Trophoblast cell (in vitro differentiated cells and primary cell): ENCODE data around the gene AKAP7.

Experiments
- DNase-seq, 2 donors: peaks; one replicate each; pipeline ENCODE4 v3.0.0-alpha.2; 2016
- H2AFZ ChIP-seq: 2 replicates; pipeline ENCODE4 v1.6.1; 2013; ENCODE audit warnings: low read length, moderate library complexity, mild to moderate bottlenecking; ENCODE audit not compliant: insufficient read depth, poor library complexity
- H2AK5ac ChIP-seq: 2 replicates; pipeline ENCODE4 v1.6.1; 2013; ENCODE audit warnings: mild to moderate bottlenecking, low read length
- H2BK120ac ChIP-seq: 2 replicates; pipeline ENCODE4 v1.6.1; 2013; ENCODE audit warnings: low read length, mild to moderate bottlenecking, moderate library complexity; ENCODE audit not compliant: insufficient read depth, poor library complexity
- H2BK12ac ChIP-seq: 2 replicates; pipeline ENCODE4 v1.6.1; 2013; ENCODE audit warnings: mild to moderate bottlenecking, low read length, moderate library complexity
- H2BK5ac ChIP-seq: 2 replicates; pipeline ENCODE4 v1.6.1; 2013; ENCODE audit warnings: low read length, low read depth, moderate library complexity, mild to moderate bottlenecking; ENCODE audit not compliant: poor library complexity
- H3K14ac ChIP-seq: 2 replicates; pipeline ENCODE4 v1.6.1; 2013; ENCODE audit warnings: mild to moderate bottlenecking, low read length
- H3K18ac ChIP-seq: 2 replicates; pipeline ENCODE4 v1.6.1; 2013; ENCODE audit warnings: mild to moderate bottlenecking, low read length
- H3K23ac ChIP-seq: 2 replicates; pipeline ENCODE4 v1.6.1; 2013; ENCODE audit warnings: low read length
- H3K27ac ChIP-seq: 2 replicates; pipeline ENCODE4 v1.5.1; 2013; ENCODE audit warnings: low read depth, mild to moderate bottlenecking, inconsistent platforms, low read length, moderate library complexity
- H3K27me3 ChIP-seq: 2 replicates; pipeline ENCODE4 v1.6.1; 2013; ENCODE audit warnings: inconsistent platforms, mild to moderate bottlenecking, low read length, moderate library complexity; ENCODE audit not compliant: insufficient read depth
- H3K36me3 ChIP-seq, 2 experiments: 1 replicate in 1 of 2; 2 replicates in 1 of 2; pipeline ENCODE4 v1.6.1; 2013; ENCODE audit warnings: low read length in 2 of 2, mild to moderate bottlenecking in 2 of 2, moderate library complexity in 1 of 2; ENCODE audit not compliant: insufficient read depth in 2 of 2, control insufficient read depth in 1 of 2
- H3K4ac ChIP-seq: 2 replicates; pipeline ENCODE4 v1.6.1; 2013; ENCODE audit warnings: low read depth, mild to moderate bottlenecking, low read length, moderate library complexity
- H3K4me1 ChIP-seq, 2 experiments: 1 replicate in 1 of 2; 2 replicates in 1 of 2; pipeline ENCODE4 v1.6.1; 2013; ENCODE audit warnings: low read length in 2 of 2, mild to moderate bottlenecking in 2 of 2, moderate library complexity in 1 of 2; ENCODE audit not compliant: insufficient read depth in 2 of 2, control insufficient read depth in 1 of 2
- H3K4me2 ChIP-seq: 2 replicates; pipeline ENCODE4 v1.6.1; 2013; ENCODE audit warnings: inconsistent platforms, mild to moderate bottlenecking, low read length, moderate library complexity
- H3K4me3 ChIP-seq: 2 replicates; pipeline ENCODE4 v1.5.1; 2013; ENCODE audit warnings: mild to moderate bottlenecking, low read depth, low read length, inconsistent platforms
- H3K79me1 ChIP-seq: one replicate; pipeline ENCODE4 v1.6.1; 2013; ENCODE audit warnings: low read length
- H3K79me2 ChIP-seq: 2 replicates; pipeline ENCODE4 v1.6.1; 2013; ENCODE audit warnings: low read length, mild to moderate bottlenecking; ENCODE audit not compliant: control insufficient read depth, insufficient read depth, poor library complexity
- H3K9ac ChIP-seq: 2 replicates; pipeline ENCODE4 v1.6.1; 2013; ENCODE audit warnings: mild to moderate bottlenecking, low read length
- H3K9me3 ChIP-seq: 2 replicates; pipeline ENCODE4 v1.6.1; 2013; ENCODE audit warnings: low read depth, mild to moderate bottlenecking, control low read depth, inconsistent platforms, low read length; ENCODE audit not compliant: insufficient read depth
- H4K12ac ChIP-seq: 2 replicates; pipeline ENCODE4 v1.6.1; 2013; ENCODE audit warnings: low read depth, mild to moderate bottlenecking, low read length, moderate library complexity
- H4K8ac ChIP-seq: 2 replicates; pipeline ENCODE4 v1.6.1; 2013; ENCODE audit warnings: low read depth, mild to moderate bottlenecking, low read length, moderate library complexity
- H4K91ac ChIP-seq: one replicate; pipeline ENCODE4 v1.6.1; 2013; ENCODE audit warnings: low read depth, mild to moderate bottlenecking, low read length, moderate library complexity
- WGBS: extraction: QIAGEN DNeasy Blood & Tissue Kit; methylation state at CpG from one replicate; pipeline ENCODE4 v1.1.7; 2013; ENCODE audit warnings: missing lambda C conversion rate; ENCODE audit not compliant: insufficient read length, insufficient coverage; ENCODE audit errors: extremely low coverage; 5-methylcytosine and 5-hydroxymethylcytosine counted together

Gene AKAP7

DNA sequence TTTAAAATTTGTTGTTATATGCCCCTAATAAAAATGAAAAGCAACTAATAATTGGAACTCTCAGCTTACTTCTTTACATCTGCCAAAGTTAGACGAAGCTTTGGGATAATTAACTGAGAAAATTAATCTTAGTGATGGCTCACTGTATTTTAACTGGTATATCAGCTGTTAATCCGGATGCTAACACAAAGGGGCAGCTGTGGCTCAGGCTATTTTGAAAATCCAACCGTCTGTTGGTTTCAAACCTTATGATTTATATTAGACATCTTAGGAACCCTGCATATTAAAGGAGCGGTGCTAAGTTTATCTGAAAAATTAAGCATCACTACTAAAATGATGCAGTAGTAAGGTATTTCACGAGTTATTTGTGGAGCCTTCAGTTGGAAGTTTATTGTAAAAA is 96.6 kb downstream of the AKAP7 start:
- Histone ChIP-seq H4K91ac (no peak overlapping the region), H3K79me1 (no peaks in the 10 kb centered on the region), H2BK120ac (no peak overlapping the region), H3K27me3 (no peaks in the 10 kb centered on the region), H2BK12ac (no peak overlapping the region), H3K4ac (no peak overlapping the region), H3K9me3 (no peaks in the 10 kb centered on the region), H2AFZ (no peak overlapping the region), H3K18ac (no peak overlapping the region), H3K23ac (no peak overlapping the region), H3K9ac (no peak overlapping the region), H3K14ac (no peak overlapping the region), H3K4me1 (no peaks in the 10 kb centered on the region), H3K4me2 (no peak overlapping the region), H3K79me2 (no peaks in the 10 kb centered on the region), H2AK5ac (no peak overlapping the region), H4K8ac (no peak overlapping the region), H3K4me3 (no peak overlapping the region), H3K27ac (no peak overlapping the region), H3K36me3 (no peaks in the 10 kb centered on the region), H2BK5ac (no peak overlapping the region), H4K12ac (no peak overlapping the region)
- WGBS: no CpG with 5 or more reads among the region's 5 CpGs
- DNase-seq: no peak

- no peak overlapping the region for H2BK5ac ChIP-seq
Measured at GRCh38 chr6:131244942-131245341, 109.7 kb downstream of the AKAP7 start.

DNA sequence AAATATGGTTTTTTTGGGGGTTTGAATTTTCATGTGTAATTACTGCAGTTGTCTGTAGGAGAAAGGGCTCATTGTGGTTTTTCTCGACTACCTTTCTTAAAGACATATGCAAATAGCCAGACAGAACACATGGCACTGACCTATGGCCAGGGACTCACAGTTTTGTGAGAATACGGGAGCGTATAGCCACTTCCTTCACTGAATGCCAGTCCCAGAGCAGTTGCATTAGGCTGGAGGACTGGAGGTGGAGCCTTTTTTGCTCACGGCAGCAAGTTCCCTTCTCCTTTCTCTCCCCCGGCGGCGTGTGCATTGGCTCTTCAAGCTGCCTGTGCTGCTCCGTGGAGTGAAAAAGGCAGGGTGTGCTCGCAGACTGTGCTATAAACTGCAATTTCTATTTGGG is 114.9 kb downstream of the AKAP7 start:
- no peak overlapping the region for H2BK5ac ChIP-seq
- H3K4ac ChIP-seq: no peak overlapping the region
- no peak overlapping the region for H4K8ac ChIP-seq
- no peaks in the 10 kb centered on the region for H3K36me3 ChIP-seq
- H3K14ac ChIP-seq: no peak overlapping the region
- H4K91ac ChIP-seq: no peak overlapping the region
- H3K9ac ChIP-seq: no peak overlapping the region
- no peak overlapping the region for H2AFZ ChIP-seq
- H2BK12ac ChIP-seq: no peak overlapping the region
- no peak overlapping the region for H3K27ac ChIP-seq
- no peak overlapping the region for H3K23ac ChIP-seq
- no peaks in the 10 kb centered on the region for H3K79me2 ChIP-seq
- H2BK120ac ChIP-seq: no peak overlapping the region
- peak in 1 of 2 donors; percentile 5 for DNase-seq
- no peaks in the 10 kb centered on the region for H3K9me3 ChIP-seq
- no peaks in the 10 kb centered on the region for H3K27me3 ChIP-seq
- H3K4me3 ChIP-seq: no peak overlapping the region
- no CpG with 5 or more reads among the region's 9 CpGs for WGBS
- H3K4me2 ChIP-seq: peak overlapping the region; percentile 32
- no peak overlapping the region for H4K12ac ChIP-seq
- peaks cover 3 to 4% of the 10 kb centered on the region in 2 experiments for H3K4me1 ChIP-seq
- H3K18ac ChIP-seq: no peak overlapping the region
- H3K79me1 ChIP-seq: no peaks in the 10 kb centered on the region
- H2AK5ac ChIP-seq: no peak overlapping the region

More at GRCh38 chr6:131244942-131245341, 109.7 kb downstream of the AKAP7 start:
- Histone ChIP-seq H3K9me3 (peaks cover 2% of the 10 kb centered on the region), H3K4ac (no peak overlapping the region), H4K8ac (no peak overlapping the region), H3K27ac (no peak overlapping the region), H3K4me3 (no peak overlapping the region), H3K23ac (no peak overlapping the region), H3K79me2 (no peaks in the 10 kb centered on the region), H3K14ac (no peak overlapping the region), H3K27me3 (no peaks in the 10 kb centered on the region), H3K36me3 (no peaks in the 10 kb centered on the region), H3K18ac (no peak overlapping the region), H4K12ac (no peak overlapping the region), H4K91ac (no peak overlapping the region), H3K9ac (no peak overlapping the region), H2AK5ac (no peak overlapping the region), H3K79me1 (no peaks in the 10 kb centered on the region), H2BK120ac (no peak overlapping the region), H2AFZ (no peak overlapping the region), H3K4me2 (no peak overlapping the region), H3K4me1 (no peaks in the 10 kb centered on the region), H2BK12ac (no peak overlapping the region)
- DNase-seq: no peak
- WGBS: no CpG with 5 or more reads among the region's 4 CpGs

DNA sequence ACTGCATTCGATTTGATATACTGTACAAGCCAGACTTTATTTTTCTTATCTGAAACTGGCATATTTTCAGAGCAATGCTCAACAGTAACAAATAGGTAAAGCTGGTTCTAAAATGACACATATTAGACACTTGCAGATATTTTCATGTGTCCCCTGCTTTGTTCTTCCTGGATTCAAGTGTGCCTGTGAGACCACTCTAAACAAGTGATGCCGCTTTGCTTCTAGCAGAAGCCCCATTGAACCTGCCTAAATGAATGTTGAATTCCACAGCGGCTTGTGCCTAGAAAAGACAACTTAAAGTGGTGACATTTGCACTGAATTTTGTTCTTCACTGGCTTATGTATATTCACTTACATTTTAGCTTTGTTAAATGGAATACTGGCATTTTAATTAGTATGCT is 115.7 kb downstream of the AKAP7 start:
- Histone ChIP-seq H4K8ac (no peak overlapping the region), H3K23ac (no peak overlapping the region), H3K4me2 (no peak overlapping the region), H2BK5ac (no peak overlapping the region), H3K4me3 (no peak overlapping the region), H3K27me3 (no peaks in the 10 kb centered on the region), H3K18ac (no peak overlapping the region), H3K9me3 (no peaks in the 10 kb centered on the region), H4K12ac (no peak overlapping the region), H4K91ac (no peak overlapping the region), H3K27ac (no peak overlapping the region), H2BK120ac (no peak overlapping the region), H2BK12ac (no peak overlapping the region), H3K79me2 (no peaks in the 10 kb centered on the region), H3K4me1 (peaks cover 3 to 4% of the 10 kb centered on the region in 2 experiments), H2AFZ (no peak overlapping the region), H3K4ac (no peak overlapping the region), H3K79me1 (no peaks in the 10 kb centered on the region), H2AK5ac (no peak overlapping the region), H3K9ac (no peak overlapping the region), H3K14ac (no peak overlapping the region), H3K36me3 (no peaks in the 10 kb centered on the region)
- DNase-seq: no peak
- no CpG with 5 or more reads among the region's 3 CpGs for WGBS
